ENCODE measurements around the gene CCDC9. TPM values are rescaled to one million over a fixed set of nuclear protein-coding genes. Genes with fewer than 3 reads are reported as not detected.

The CCDC9 gene
- total and polyA plus RNA-seq, 2 of the 8 experiments (the other 6 are each of a cell fraction or from before 2014, with no cell fraction given): 3.7 to 29.8 TPM

GRCh38 chr19:47268028-47268427, 11.7 kb downstream of the CCDC9 start:
- Histone ChIP-seq H4K5ac (ENCODE audit: insufficient read length, low read depth, low read length) (no peak overlapping the region), H3K56ac (replicated peaks; ENCODE audit: insufficient read length, low read depth, low read length) (no peak overlapping the region), H4K8ac (ENCODE audit: extremely low read depth, insufficient read depth, low read length) (no peak overlapping the region), H3K9ac (replicated peaks in 1 of 4; ENCODE audit: extremely low read depth in 1 of 4, low read depth in 3 of 4, low read length in 3 of 4) (no peak overlapping the region), H4K91ac (replicated peaks; ENCODE audit: insufficient read length, low read length) (no peak overlapping the region), H3K27ac (ENCODE audit: low read depth, low read length) (no peak overlapping the region), H3K4me1 (replicated peaks in 1 of 4; ENCODE audit: control insufficient read depth in 3 of 4, insufficient read depth in 4 of 4, low read length in 3 of 4) (peaks cover 0 to 12% (median 5%) of the 10 kb centered on the region in 4 experiments; a peak in 6 of 7 replicates), H3K4me2 (ENCODE audit: insufficient read depth in 1 of 2, low read depth in 2 of 2, low read length in 2 of 2) (no peak overlapping the region), H2AK5ac (ENCODE audit: low read depth, low read length) (no peak overlapping the region), H3K79me2 (ENCODE audit: control insufficient read depth in 1 of 2, insufficient read depth in 2 of 2, low read length in 2 of 2) (no peaks in the 10 kb centered on the region), H3K18ac (ENCODE audit: extremely low read depth, low read length) (no peak overlapping the region), H2BK12ac (ENCODE audit: low read depth, low read length) (no peak overlapping the region), H3K4me3 (ENCODE audit: extremely low read depth in 1 of 4, insufficient read depth in 2 of 4, low read depth in 3 of 4, low read length in 4 of 4) (no peak overlapping the region), H2BK15ac (ENCODE audit: low read length) (no peak overlapping the region), H3K4ac (replicated peaks; ENCODE audit: insufficient read length, low read depth, low read length) (no peak overlapping the region), H3K27me3 (replicated peaks in 1 of 4; ENCODE audit: control insufficient read depth in 3 of 4, extremely low read depth in 1 of 4, insufficient read depth in 3 of 4, low read length in 3 of 4) (no peaks in the 10 kb centered on the region), H3K23me2 (ENCODE audit: low read depth, low read length) (peaks cover 9% of the 10 kb centered on the region; the same call in 1 of the 2 replicates), H2BK120ac (replicated peaks; ENCODE audit: low read depth, low read length) (no peak overlapping the region), H3K9me3 (ENCODE audit: insufficient read depth in 2 of 2, low read depth in 1 of 2, low read length in 1 of 2) (no peaks in the 10 kb centered on the region), H3K23ac (ENCODE audit: insufficient read length) (no peak overlapping the region), H3K36me3 (ENCODE audit: control insufficient read depth in 2 of 4, insufficient read depth in 4 of 4, low read length in 3 of 4) (peaks cover 5 to 31% (median 17%) of the 10 kb centered on the region in 4 experiments; a peak in 7 of 8 replicates), H2BK5ac (ENCODE audit: low read depth, low read length) (no peak overlapping the region), H2AFZ (ENCODE audit: low read length) (no peak overlapping the region), H3K79me1 (ENCODE audit: low read depth, low read length) (no peaks in the 10 kb centered on the region; the same call in 1 of the 2 replicates), H2BK20ac (ENCODE audit: low read length) (no peak overlapping the region), H4K20me1 (replicated peaks in 1 of 2; ENCODE audit: control insufficient read depth in 1 of 2, insufficient read depth in 2 of 2, low read length in 2 of 2) (peaks cover 3 to 13% of the 10 kb centered on the region in 2 experiments), H3K14ac (ENCODE audit: insufficient read length) (no peak overlapping the region)
- CTCF ChIA-PET (ENCODE audit: partially characterized antibody): interaction anchor here (1.9 kb wide), 1 partner anchor 17 kb away, joined by 4 read pairs; no protein-coding TSS in a partner anchor
- no peak for FAIRE-seq
- no peak for DNase-seq (ENCODE audit: low read depth in 1 of 2, low spot score in 2 of 2)
- WGBS, 2 experiments (ENCODE audit: extremely low coverage in 1 of 2, insufficient coverage in 1 of 2, insufficient read length in 1 of 2, insufficient replicate concordance in 2 of 2, low coverage in 1 of 2, low lambda C conversion rate in 2 of 2, missing lambda C conversion rate in 1 of 2): 90% methylated on average over 6 of the region's 6 CpGs; no CpG with 5 or more reads in 1 of the 2 experiments
- POLR2A ChIA-PET (ENCODE audit: partially characterized antibody): interaction anchor here (4.0 to 6.2 kb wide), 2 partner anchors 7 to 10 kb away, joined by 16 to 49 read pairs; no protein-coding TSS in a partner anchor
- TF ChIP-seq NANOG (IDR thresholded peaks at IDR 0.05; ENCODE audit: insufficient read depth, low read depth, low read length, poor library complexity, severe bottlenecking) (no peak), KDM1A (IDR thresholded peaks at IDR 0.05; ENCODE audit: borderline replicate concordance, low read length) (no peak), HDAC6 (IDR thresholded peaks at IDR 0.05; ENCODE audit: low read depth, low read length) (no peak), MAX (IDR thresholded peaks at IDR 0.05) (no peak), POLR2A (IDR thresholded peaks at IDR 0.05; ENCODE audit: control extremely low read depth in 1 of 2, low read depth in 2 of 2, low read length in 2 of 2) (no peak)

All from H1 (cell line).